Measurements from ENCODE around the gene OAS2.
A peak's percentile ranks its signal among the peaks of the same experiment; 100 is the strongest.

Gene OAS2

GRCh38 chr12:112978163-112979040 is at the start of gene OAS2:
TSS of gene OAS2 (plus strand) at chr12:112978519. CDS start at chr12:112978609, 90 bp downstream.
- peak; percentile 27 for DNase-seq (ENCODE audit: low read depth)

- no peak for DNase-seq (ENCODE audit: low read depth)
Measured at GRCh38 chr12:112928978-112929377, 49.3 kb upstream of the OAS2 start.

- DNase-seq (ENCODE audit: low read depth) = no peak
Measured at GRCh38 chr12:112929715-112930114, 48.6 kb upstream of the OAS2 start.

GRCh38 chr12:112930350-112930749 is 48.0 kb upstream of the OAS2 start:
- DNase-seq (ENCODE audit: low read depth) = no peak

- DNase-seq (ENCODE audit: low read depth) = no peak
Measured at GRCh38 chr12:112932485-112933128, 45.7 kb upstream of the OAS2 start.

- no peak for DNase-seq (ENCODE audit: low read depth)
Measured at GRCh38 chr12:112933129-112933505, 45.2 kb upstream of the OAS2 start.

GRCh38 chr12:112936264-112936663 is 42.1 kb upstream of the OAS2 start:
- DNase-seq (ENCODE audit: low read depth) = no peak

- no peak for DNase-seq (ENCODE audit: low read depth)
Measured at GRCh38 chr12:112936927-112937326, 41.4 kb upstream of the OAS2 start.

- DNase-seq (ENCODE audit: low read depth) = peak; percentile 23
Measured at GRCh38 chr12:112937741-112938719, 40.3 kb upstream of the OAS2 start, which contains the start of gene OAS3. TSS of gene OAS3 (plus strand) at chr12:112938474. CDS start at chr12:112938531, 57 bp downstream.

GRCh38 chr12:112938751-112939150 is 39.6 kb upstream of the OAS2 start:
- DNase-seq (ENCODE audit: low read depth) = no peak

GRCh38 chr12:112939761-112940381 is 38.4 kb upstream of the OAS2 start:
- DNase-seq (ENCODE audit: low read depth) = no peak

- DNase-seq (ENCODE audit: low read depth) = no peak
Measured at GRCh38 chr12:112941528-112942335, 36.6 kb upstream of the OAS2 start.

- no peak for DNase-seq (ENCODE audit: low read depth)
Measured at GRCh38 chr12:112942572-112942971, 35.7 kb upstream of the OAS2 start.

- no peak for DNase-seq (ENCODE audit: low read depth)
Measured at GRCh38 chr12:112944024-112944690, 34.2 kb upstream of the OAS2 start.

- DNase-seq (ENCODE audit: low read depth) = no peak
Measured at GRCh38 chr12:112945515-112945914, 32.8 kb upstream of the OAS2 start.

- no peak for DNase-seq (ENCODE audit: low read depth)
Measured at GRCh38 chr12:112946236-112947000, 31.9 kb upstream of the OAS2 start.

- no peak for DNase-seq (ENCODE audit: low read depth)
Measured at GRCh38 chr12:112947314-112947713, 31.0 kb upstream of the OAS2 start.

GRCh38 chr12:112947761-112948160 is 30.6 kb upstream of the OAS2 start:
- DNase-seq (ENCODE audit: low read depth) = no peak

GRCh38 chr12:112948806-112949205 is 29.5 kb upstream of the OAS2 start:
- DNase-seq (ENCODE audit: low read depth) = no peak
